SU-DHL-6 (cell line): ENCODE results near the gene AHRR.

Experiments used
- EZH2phosphoT487 ChIP-seq: fragments of 200-600 bp; sonication (generic), shearing (Covaris generic); conservative IDR thresholded peaks from 2 replicates; pipeline ENCODE4 v1.6.1; 2018; ENCODE audit warnings: mild to moderate bottlenecking, antibody characterized with exemption, low read length, moderate library complexity, mixed read lengths
- TF ChIP-seq, protein P1 (sequence below): fragments of 200-600 bp; sonication (generic); IDR thresholded peaks from one replicate; pipeline ENCODE4 v1.5.1; 2017; ENCODE audit warnings: antibody characterized with exemption, mild to moderate bottlenecking, low read length, moderate library complexity; ENCODE audit not compliant: insufficient read depth, poor library complexity, severe bottlenecking

DNA sequence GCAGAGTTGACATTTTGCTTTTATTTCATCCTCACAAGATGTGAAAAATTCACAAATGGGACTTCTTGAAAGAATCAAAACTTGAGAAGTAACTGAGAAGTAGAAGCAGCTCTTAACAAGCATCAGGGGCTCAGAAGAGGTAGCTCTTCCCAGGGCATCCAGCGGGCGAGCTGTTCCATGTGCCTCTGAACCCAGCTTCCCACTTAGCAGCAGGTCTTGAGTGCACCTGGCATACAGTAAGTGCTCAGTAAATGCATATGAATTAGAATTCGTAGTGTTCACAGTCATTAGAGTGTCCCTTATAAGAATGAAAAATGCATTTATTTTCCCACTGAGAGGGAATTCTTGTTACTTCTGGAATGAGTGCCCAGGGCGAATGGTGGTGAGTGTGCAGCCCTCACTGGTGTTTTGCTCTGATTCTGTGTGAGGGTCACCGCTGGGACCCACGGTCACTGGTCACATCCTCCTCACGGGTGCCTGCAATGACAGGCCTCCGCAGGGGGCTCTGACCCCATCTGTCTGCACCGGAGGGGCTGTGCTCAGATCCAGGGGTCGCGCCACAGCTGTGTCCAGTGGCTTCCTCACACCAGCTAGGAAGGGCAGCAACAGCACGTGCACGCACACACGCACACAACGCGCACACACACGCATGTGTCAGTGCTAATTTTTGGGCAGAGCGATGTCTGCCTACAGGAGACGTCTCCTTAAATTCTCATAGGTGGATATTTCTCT, 148.4 kb downstream of the AHRR start:
- TF ChIP-seq, protein P1, sequence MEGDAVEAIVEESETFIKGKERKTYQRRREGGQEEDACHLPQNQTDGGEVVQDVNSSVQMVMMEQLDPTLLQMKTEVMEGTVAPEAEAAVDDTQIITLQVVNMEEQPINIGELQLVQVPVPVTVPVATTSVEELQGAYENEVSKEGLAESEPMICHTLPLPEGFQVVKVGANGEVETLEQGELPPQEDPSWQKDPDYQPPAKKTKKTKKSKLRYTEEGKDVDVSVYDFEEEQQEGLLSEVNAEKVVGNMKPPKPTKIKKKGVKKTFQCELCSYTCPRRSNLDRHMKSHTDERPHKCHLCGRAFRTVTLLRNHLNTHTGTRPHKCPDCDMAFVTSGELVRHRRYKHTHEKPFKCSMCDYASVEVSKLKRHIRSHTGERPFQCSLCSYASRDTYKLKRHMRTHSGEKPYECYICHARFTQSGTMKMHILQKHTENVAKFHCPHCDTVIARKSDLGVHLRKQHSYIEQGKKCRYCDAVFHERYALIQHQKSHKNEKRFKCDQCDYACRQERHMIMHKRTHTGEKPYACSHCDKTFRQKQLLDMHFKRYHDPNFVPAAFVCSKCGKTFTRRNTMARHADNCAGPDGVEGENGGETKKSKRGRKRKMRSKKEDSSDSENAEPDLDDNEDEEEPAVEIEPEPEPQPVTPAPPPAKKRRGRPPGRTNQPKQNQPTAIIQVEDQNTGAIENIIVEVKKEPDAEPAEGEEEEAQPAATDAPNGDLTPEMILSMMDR = no peak
- no peak for TF ChIP-seq EZH2phosphoT487
